Raji (cell line): ENCODE data around the gene PPP1R13B.

ENCODE experiments used
- POLR2A ChIP-seq: IDR thresholded peaks from 2 replicates; pipeline ENCODE4 v1.6.1; 2011; ENCODE audit warnings: low read depth, low read length, control low read depth; ENCODE audit not compliant: insufficient read depth

The PPP1R13B gene

GRCh38 chr14:103735815-103736545 lies 111.4 kb downstream of the PPP1R13B start:
- no peak for TF ChIP-seq POLR2A

- TF ChIP-seq POLR2A: no peak
These were observed 111.9 kb downstream of the PPP1R13B start for GRCh38 chr14:103735439-103735814.

GRCh38 chr14:103735022-103735421 lies 112.4 kb downstream of the PPP1R13B start:
- TF ChIP-seq POLR2A: no peak

- TF ChIP-seq POLR2A: no peak
These were observed 113.1 kb downstream of the PPP1R13B start for GRCh38 chr14:103734081-103734888.

GRCh38 chr14:103733651-103734050 lies 113.7 kb downstream of the PPP1R13B start:
- no peak for TF ChIP-seq POLR2A

- no peak for TF ChIP-seq POLR2A
These were observed 114.3 kb downstream of the PPP1R13B start for GRCh38 chr14:103732868-103733620.

GRCh38 chr14:103731916-103732867 lies 115.2 kb downstream of the PPP1R13B start:
- TF ChIP-seq POLR2A: no peak

- no peak for TF ChIP-seq POLR2A
These were observed 115.9 kb downstream of the PPP1R13B start for GRCh38 chr14:103731481-103731880.

GRCh38 chr14:103730490-103731035 lies 116.8 kb downstream of the PPP1R13B start:
- TF ChIP-seq POLR2A: no peak

- TF ChIP-seq POLR2A: no peak
These were observed 117.6 kb downstream of the PPP1R13B start for GRCh38 chr14:103729496-103730448.

GRCh38 chr14:103728721-103729120 lies 118.7 kb downstream of the PPP1R13B start:
- TF ChIP-seq POLR2A: no peak

- TF ChIP-seq POLR2A: no peak
These were observed 119.2 kb downstream of the PPP1R13B start for GRCh38 chr14:103728141-103728540.
